Globus pallidus (tissue), 1 donor: ENCODE results near the gene ADCK1.
"Not testable (repeated sequence)": the region's sequence is repeated elsewhere in the genome, so short reads cannot be mapped to it uniquely, and the experiment has no call there.

ENCODE experiments used
- DNase-seq: peaks from one replicate; pipeline ENCODE4 v3.0.0-alpha.2; 2015; ENCODE audit warnings: low spot score

ADCK1 gene

DNA sequence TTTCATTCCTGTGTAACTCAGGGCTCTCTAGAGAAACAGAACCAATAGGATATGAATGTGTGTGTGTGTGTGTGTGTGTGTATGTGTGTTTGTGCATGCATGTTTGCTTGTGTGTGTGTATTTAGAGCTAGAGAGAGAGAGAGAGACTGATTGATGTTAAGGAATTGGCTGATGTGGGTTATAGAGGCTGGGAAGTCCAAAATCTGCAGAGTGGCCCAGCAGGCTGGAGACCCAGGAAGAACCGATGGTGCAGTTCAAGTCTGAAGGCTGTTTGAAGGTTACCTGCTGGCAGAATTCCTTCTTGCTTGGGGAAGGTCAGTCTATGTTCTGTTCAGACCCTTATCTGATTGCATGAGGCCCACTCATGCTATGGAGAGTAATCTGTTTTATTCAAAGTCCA lies 64.7 kb downstream of the ADCK1 start:
- DNase-seq: no peak

DNA sequence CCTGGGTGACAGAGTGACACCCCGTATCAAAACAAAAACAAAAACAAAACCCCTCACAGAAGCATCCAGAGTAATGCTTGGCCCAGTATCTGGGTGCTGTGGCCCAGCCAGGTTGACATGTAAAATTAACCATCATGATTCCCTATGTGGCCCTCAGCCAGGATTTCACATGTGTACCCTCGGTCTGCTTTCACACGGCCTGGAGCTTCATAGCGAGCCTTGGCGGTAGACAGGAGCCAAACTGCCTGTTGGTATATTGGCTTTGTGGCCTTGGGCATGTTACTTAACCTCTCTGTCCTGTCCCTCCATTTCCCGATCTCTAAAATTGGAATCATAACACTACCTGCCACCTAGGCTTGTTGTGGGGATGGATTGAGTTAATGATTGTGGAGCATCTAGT lies 65.5 kb downstream of the ADCK1 start:
- DNase-seq: no peak

DNA sequence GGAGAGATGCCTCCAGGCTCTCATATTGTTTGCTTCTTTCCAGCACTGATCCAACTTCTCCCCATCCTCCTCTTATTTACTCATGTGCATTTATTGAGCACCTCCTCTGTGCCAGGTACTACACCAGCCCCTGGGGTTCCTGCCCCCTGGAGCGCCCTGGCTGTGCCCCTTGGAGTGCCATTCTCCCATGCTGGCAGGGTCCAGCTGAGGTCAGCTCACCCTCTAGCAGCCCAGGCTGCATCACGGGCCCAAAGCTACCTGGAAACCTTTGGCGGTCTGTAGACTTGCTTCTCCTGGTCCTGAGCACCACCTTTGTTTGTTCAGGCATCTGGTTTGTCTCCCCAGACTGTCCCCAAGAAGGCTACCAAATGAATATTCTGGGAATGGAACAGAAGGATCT lies 67.0 kb downstream of the ADCK1 start:
- DNase-seq: no peak

DNA sequence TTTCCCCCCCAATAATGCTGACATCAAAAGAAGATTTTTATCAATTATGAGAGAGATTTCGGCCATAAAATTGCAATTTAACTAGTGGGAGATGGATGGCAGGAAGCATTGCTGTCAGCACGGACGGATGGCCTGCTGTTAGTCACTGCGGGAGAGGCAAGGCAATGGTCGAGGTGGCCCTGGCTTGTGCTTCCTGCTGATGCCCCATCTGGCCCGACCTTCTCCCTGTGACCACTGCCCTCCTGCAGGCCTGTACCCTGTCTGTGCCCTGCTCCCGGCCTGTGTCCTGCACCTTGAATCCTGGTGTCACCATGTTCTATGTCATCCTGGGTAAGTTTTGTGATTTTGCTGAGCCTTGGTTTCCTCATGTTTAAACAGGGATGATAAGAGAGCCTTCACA lies 67.6 kb downstream of the ADCK1 start:
- DNase-seq: no peak

DNA sequence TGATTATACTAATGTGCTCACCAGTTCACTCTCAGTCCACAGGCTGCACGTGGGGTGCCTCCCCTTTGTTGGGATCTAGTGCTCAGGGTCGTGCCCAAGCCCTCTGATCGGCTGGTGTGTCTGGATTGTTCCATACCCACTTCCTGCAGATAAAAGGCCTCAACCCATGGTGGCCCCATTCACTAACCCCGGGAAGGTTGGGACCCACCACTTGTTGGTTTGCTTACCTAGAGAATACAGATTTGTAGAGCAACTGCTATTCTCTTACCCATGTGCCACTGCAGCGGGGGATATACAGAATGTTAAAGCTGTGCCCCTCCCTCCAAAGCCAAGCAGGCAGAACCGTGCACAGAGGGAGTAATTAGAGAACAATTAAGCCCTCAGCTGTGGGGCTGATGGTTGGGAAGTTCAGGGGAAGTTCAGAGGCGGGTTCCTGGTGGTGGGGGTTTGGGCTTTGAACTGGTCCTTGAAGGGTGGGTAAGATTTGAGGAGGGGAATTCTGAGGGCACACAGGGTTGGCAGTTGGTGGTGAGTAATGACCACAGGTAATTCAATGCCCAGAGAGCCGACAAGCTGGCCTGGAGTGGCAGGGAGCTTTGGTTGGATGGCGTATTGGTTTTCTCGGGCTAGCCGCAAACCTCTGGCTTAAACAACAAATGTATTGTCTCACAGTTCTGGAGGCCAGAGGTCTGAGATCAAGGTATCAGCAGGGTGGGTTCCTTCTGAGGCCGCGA lies 68.8 kb downstream of the ADCK1 start:
- no peak for DNase-seq

DNA sequence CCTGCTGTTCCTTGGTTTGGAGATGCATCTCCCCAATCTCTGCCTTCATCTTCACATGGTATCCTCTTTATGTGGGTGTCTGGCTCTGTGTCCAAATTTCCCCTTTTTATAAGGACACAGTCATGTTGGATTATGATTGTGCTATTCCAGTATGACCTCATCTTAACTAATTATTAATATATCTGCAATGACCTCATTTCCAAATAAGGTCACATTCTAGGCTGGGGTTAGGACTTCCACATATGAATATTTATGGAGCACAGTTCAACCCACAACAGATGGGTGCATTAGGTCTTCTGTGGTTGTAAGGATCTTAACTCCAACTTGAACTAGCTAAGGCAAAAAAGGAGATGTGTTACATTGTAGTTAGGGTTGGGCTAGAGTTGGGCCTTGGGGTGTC lies 69.4 kb downstream of the ADCK1 start:
- no peak for DNase-seq

DNA sequence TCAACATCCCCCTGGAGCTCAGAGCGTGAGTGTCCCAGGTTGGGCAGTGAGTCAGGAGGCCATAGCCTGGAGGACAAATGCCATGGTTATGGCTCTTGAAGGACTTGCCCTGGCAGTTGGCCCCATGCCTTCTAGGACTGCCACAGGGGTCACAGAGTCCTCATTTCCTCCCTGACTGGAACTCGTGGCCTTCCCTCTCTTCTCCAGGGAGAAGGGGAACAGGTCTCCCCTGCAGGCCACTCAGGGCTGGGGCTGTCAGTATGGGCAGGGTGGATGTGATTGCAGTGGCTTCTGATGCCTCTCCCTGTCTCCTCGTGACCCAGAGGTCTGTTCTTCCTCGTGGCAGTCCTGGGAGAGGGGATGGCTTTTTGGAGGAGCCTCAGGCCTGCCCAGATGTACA lies 70.7 kb downstream of the ADCK1 start:
- DNase-seq: no peak

DNA sequence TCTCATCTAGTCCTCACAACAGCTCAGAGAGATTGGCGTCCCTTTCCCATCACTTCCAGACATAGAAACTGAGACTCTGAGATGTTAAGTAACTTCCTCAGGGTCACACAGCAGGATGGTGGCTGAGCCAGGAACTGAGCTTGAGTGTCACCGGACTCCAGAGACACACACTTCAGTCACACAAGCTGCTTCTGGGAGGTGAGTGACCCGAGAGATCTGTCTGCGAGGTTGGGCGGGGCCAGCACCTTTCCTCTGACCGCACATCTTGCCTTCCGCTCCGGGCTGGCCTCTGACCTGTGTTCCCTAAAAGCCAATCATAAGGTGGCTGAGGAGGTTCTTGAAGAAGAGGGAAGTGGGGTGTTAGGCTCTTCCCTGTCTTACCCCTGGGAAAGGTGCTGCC lies 72.2 kb downstream of the ADCK1 start:
- no peak for DNase-seq

DNA sequence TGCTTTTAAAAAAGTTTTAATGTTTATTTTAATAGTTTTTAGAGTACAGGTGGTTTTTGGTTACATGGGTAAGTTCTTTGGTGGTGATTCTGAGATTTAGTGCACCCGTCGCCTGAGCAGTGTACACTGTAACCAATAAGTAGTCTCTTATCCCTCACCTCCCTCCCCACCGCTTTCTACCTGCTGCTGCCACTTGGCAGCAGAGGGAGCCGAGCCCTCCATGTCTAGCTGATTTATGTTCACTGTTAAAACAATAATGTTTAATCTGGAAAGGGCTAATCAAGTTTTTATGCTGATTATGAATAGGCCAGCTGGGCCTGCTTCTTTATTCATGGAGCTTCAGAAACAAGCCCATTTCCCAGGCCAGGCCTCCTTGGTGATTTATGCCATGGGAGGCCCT lies 73.1 kb downstream of the ADCK1 start:
- no peak for DNase-seq

DNA sequence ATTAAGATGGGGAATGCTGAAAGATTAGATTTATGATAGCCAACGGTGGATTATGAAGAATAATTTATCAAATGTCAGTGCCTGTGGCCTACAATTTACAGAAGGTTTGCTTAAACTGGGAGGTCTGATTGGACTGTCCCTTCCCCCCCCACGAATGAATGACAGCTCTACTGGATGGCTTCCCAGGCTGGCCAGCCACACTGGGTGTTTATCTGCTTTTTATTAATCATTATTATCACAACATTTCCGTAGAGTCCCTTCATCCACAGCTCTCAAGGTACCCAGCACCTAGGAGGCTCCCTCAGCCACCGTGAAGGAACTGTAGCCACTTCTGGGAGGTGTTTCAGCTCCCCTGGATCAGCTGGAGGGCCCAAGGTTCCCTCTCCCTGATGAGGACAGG lies 78.9 kb downstream of the ADCK1 start:
- no peak for DNase-seq

DNA sequence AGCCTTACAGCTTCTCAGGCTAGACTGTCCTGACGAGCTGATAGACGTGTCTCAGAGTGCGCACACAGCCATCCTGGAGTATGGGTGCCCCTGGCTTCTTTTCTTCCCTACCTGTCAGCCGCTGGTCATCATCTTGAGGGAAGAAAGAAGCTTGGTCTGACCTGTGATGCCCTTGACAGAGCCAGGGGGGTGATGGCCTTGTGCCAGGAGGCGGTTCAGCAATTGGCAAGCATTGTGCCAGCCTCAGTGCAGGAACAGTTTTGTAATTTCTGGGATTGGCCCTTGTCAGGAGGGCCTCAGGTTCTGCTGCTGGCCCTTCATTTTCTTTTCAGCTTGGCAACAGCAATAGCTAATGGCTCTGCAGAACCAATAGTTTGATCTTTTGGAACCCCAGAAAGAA lies 80.1 kb downstream of the ADCK1 start:
- DNase-seq: no peak

DNA sequence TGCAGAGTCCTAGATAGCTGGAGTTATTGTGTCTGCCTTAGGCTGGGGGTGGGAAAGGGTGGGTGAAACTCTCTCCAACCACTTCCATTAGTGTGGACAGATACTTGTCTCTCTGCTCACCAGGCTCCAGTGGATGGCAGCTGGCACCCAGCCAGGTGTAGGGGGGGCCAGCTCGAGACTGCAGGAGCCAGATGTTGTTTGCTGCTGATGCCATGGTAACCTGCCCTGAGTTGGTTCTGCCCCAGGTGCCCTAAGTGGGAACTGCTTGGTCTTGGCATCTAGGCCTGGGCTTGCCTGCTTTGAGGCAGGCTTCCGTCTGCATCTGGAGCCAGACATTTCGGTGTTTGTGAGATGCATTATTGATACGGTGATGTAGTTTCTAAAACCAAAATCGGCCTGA lies 82.2 kb downstream of the ADCK1 start:
- peak; percentile 54 for DNase-seq

DNA sequence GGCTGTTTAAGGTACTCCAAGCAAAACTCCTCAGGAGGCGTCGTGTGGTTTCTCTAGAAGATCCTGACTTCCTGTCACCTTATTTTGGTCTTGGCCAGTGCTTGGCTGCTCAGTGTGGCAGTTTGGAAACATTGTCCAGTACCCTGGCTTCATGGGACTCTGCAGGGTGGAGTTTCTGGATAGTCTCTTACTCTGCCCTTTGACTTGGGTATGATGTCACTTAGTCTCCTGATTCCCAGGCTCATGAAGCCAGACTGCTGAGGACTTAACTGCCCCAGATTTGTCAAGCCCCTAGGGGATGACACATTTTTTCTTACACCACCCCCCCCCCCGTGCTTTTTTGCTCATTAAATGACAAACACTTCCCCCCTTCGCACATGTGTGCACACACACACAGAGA lies 82.7 kb downstream of the ADCK1 start:
- no peak for DNase-seq

DNA sequence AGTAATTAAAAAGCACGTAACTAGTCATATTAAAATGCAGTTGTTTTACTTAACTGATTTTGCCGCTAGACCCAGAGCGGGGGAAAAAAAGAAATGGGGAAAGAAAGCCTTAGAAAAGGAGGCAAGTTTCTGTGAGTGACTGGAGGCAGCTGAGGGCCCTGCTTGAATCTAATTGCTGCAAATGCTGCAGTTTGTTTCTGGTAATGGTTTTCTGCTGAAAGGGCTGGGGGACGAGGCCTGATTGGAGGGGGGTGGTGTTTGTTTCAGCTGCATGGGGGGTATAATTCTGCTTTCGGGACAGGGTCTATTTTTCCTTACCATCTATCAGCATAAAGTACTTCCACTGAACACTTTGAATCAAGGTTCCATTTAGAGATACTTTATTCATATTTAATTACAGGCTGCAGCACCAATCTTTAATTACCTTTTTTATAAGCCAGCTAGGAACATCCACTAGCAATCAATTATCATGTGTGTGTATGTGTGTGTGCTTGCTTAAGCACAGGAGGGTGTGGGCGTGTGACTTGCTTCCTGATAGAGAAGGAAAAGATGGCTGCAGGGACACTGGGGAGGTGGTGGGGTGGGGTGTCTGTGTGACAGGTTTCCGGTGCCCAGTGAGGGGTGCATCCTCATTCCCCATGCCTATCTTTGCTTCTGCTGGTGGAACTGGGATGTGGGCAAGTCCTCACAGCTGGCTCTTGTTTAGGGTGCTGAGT lies 83.4 kb downstream of the ADCK1 start:
- no peak for DNase-seq

DNA sequence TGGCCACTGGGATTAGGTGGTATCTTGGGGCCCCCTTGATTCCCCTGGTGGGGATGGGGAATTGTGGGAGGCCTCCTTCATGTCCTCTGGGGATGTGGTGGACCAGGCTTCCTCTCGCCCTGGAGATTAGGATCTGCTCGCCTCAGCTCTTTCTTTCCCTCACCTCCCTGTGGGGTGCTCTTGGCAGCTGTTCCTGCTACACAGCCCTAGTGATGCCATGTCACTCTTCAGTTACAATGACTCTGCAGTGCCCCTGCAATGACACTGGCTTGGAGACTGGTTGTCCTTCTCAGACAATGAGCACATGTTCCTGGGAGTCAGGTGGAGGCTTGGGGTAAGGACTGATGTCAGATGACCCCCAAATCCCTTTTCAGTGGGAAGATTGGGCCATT lies 83.9 kb downstream of the ADCK1 start:
- DNase-seq: peak; percentile 52

DNA sequence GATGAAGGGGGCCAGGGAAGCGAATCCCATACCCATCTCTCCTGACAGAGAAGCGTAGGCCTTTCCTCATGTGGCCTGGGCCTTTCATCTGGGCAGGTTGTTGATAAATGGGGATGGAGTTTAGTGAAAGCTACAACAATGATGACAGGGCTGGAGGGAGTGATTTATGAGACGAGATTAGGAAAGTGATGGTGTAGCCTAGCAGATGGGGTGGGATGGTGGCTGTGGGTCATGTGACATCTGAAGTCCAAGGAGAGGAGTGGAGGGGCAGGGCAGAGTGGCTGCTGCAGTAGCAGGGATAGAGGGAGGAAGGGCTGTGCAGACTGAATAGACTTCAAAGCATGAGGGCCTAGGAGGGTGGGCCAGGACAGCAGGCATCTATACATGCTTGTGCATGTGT lies 85.5 kb downstream of the ADCK1 start:
- DNase-seq: no peak

DNA sequence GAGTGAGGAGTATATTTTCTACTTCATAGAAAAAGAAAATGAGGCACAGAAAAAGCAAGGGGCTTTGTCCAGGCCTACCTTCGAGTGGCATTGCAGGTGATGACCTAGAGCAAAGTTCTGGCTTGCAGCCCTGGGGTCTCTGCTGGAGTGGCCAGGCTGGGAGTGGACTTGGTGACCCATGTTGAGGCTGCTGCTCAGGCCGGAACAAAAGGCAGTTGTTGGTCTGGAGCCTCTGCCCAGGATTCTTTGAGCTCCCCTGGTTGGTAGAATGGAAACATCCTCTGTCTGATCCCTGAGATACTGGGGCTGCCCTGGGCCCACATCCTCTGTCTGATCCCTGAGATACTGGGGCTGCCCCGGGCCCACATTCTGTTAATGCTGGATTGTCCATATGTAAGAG lies 86.1 kb downstream of the ADCK1 start:
- no peak for DNase-seq

DNA sequence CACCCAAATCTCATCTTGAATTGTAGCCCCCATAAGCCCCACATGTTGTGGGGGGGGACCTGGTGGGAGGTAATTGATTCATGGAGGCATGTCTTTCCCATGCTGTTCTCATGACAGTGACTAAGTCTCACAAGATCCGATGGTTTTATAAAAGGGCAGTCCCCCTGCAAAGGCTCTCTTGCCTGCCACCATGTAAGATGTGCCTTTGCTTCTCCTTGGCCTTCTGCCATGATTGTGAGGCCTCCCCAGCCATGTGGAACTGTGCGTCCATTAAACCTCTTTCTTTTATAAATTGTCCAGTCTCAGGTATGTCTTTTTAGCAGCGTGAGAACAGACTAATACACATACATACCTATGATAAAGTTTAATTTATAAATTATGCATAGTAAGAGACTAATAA lies 89.0 kb downstream of the ADCK1 start:
- DNase-seq: not testable (repeated sequence)

DNA sequence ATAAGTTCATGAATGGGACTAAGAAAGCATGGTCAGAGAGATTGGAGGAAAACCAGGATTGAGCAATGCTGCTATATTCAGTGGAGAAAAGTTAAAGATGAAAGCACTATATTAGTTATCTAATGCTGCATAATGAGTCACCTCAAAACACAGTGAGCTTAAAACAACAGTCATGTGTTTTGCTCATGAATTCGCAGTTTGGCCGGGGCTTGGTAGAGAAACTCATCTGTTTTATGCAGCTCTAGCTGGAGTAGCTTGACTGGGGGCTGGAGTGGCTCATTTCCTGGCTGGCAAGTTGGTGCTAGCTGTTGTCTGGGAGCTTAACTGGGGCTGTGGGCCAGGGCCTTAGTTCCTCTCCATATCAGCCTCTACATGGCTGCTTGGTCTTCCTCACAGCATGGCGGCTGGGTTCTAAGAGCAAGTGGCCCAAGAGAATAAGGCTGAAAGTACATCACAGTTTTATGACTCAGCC lies 90.1 kb downstream of the ADCK1 start:
- DNase-seq: no peak

DNA sequence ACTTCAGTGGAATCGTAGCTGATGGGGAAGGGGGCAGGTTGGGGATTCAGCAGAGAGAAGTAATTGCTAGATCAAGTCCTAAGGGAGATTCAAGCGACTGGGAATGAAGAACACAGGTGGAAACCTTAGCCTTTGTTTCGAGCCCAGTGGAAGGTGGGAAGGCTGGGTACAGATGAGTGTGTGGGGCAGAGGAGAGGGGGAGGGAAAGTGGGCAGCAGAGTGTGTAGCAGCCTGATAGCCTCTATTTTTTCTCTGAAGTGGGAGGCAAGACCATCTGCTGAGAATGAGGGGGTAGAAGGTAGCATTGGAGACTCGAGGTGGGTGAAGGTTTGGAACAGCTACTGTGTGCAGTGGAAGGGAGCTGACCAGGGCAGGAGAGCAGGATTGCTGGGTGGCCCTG lies 91.0 kb downstream of the ADCK1 start:
- no peak for DNase-seq

DNA sequence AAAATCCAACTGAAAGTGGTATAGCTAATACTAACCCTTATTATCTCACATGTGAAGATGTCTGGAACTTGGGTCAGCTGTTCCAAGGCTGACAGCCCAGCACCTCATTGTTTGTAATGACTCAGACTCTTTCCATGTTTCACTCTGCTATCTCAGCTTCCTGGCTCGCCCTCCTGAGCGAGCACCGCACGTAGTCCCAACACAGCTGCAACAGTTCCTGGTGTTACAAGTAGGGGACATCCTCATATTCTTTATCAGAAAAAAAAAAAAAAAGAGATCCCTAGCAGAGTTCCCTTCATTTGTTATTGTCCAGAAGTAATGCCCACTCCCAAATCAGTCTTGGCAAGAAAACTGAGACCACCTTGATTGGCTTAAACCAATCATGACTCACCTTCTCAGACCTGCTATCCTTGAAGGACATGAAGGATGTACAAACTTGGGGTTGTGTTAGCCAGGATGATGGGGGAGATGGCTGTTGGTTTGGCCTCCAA lies 92.5 kb downstream of the ADCK1 start:
- no peak for DNase-seq

DNA sequence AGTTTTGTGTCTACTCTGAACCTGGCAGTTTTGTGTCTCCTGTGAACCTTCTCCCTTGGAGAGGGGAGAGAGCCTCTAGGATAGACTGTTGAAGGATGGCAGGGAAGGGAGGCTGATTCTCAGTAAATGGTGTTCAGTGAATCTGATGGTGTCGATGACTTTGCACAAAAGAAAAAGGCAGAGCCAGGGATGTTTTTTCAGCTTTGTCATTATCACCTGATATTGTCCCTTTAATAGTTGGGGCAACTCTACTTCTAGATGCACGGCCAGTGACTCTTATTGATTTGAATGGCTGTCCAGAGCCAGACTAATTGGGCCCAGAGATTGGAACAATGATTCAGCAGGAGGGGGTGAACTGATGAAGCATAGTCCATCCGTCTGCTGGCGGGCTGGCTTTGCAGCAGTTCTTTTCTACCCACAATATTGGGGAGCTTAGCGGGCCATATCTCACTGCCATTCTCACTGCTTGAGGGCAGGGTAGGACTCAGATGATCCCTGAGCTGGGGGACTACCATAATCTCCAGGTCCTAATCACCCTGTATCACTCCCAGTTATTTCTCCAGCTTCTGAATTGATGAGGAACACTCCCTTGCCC lies 93.1 kb downstream of the ADCK1 start:
- DNase-seq: no peak

DNA sequence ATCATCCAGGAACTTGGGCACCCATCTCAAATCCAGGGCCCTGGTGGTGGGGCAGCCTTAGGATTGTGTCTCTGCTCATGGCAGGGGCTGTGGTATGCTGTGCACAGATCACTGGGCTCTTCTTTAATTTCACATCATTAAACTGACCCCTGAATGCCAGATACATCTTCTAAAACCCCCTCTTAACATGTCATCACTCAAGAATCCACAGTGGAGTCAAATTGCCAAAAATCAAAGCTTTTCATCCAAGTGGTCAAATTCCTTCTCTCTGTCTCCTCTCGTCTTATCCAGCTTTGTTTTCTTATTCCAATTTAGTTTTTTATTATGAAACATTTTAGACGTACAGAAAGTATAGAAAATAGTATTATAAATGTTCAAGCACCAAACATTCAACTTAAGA lies 97.5 kb downstream of the ADCK1 start:
- DNase-seq: no peak
